Thyroid gland (tissue), 4 donors: ENCODE measurements around the gene TBC1D22A. TPM values are rescaled to one million over a fixed set of nuclear protein-coding genes. Genes with fewer than 3 reads are reported as not detected.
A peak's percentile ranks its signal among the peaks of the same experiment; 100 is the strongest.

Experiments used
- DNase-seq, 2 donors: peaks; one replicate each; pipeline ENCODE4 v3.0.0-alpha.2; 2019
- H3K27ac ChIP-seq, 3 donors: fragments of 200-600 bp; sonication (generic); 1 replicate in 2 of 3; 2 replicates in 1 of 3; pipeline ENCODE4 v1.5.1; 2016 to 2019; ENCODE audit warnings: mild to moderate bottlenecking in 1 of 3, moderate library complexity in 1 of 3
- H3K27me3 ChIP-seq: fragments of 200-600 bp; sonication (generic); one replicate; pipeline ENCODE4 v1.5.1; 2019
- H3K36me3 ChIP-seq, 2 donors: fragments of 200-600 bp; sonication (generic); one replicate each; pipeline ENCODE4 v1.5.1; 2016 to 2019
- H3K4me1 ChIP-seq, 2 donors: fragments of 200-600 bp; sonication (generic); one replicate each; pipeline ENCODE4 v1.5.1; 2017 to 2019
- H3K4me3 ChIP-seq, 3 donors: fragments of 200-600 bp; sonication (generic); replicated peaks in 1 of 3; 1 replicate in 2 of 3; 2 replicates in 1 of 3; pipeline ENCODE4 v1.5.1; 2016; ENCODE audit warnings: mild to moderate bottlenecking in 1 of 3
- H3K9me3 ChIP-seq: fragments of 200-600 bp; sonication (generic); one replicate; pipeline ENCODE4 v1.5.1; 2017
- POLR2A ChIP-seq, 2 donors: fragments of 450-650 bp; IDR thresholded peaks; one replicate each; pipeline ENCODE4 v1.6.1; 2017; ENCODE audit warnings: antibody characterized with exemption in 2 of 2, mild to moderate bottlenecking in 2 of 2, moderate library complexity in 1 of 2
- WGBS, 2 donors: methylation state at CpG; one replicate each; pipeline ENCODE4 v1.1.5; 2017; 5-methylcytosine and 5-hydroxymethylcytosine counted together
- intact Hi-C: fragments of 100-400 bp; cut with DNase I; formaldehyde crosslinking; loops from one replicate; pipeline ENCODE4 v1.15.1; 2023
- total RNA-seq, 4 donors: library from RNA; depleted of rRNA; stranded (reverse); fragments of >200 nt; gene quantifications; one replicate each; pipeline ENCODE4 v1.2.3, GENCODE V29; 2016
- TF ChIP-seq, protein P1 (sequence below), 6 experiments: fragments of 200-600 bp in 3 of 6; fragments of 450-650 bp in 3 of 6; sonication (generic) in 3 of 6; IDR thresholded peaks; one replicate each; pipeline ENCODE4 v1.5.1; 2016 to 2019; ENCODE audit warnings: antibody characterized with exemption in 6 of 6, mild to moderate bottlenecking in 2 of 6, inconsistent platforms in 1 of 6, moderate library complexity in 1 of 6

TBC1D22A gene
- total RNA-seq, 4 donors from 2014 or later, result 26.7 to 34.6 (median 33.2) TPM

DNA sequence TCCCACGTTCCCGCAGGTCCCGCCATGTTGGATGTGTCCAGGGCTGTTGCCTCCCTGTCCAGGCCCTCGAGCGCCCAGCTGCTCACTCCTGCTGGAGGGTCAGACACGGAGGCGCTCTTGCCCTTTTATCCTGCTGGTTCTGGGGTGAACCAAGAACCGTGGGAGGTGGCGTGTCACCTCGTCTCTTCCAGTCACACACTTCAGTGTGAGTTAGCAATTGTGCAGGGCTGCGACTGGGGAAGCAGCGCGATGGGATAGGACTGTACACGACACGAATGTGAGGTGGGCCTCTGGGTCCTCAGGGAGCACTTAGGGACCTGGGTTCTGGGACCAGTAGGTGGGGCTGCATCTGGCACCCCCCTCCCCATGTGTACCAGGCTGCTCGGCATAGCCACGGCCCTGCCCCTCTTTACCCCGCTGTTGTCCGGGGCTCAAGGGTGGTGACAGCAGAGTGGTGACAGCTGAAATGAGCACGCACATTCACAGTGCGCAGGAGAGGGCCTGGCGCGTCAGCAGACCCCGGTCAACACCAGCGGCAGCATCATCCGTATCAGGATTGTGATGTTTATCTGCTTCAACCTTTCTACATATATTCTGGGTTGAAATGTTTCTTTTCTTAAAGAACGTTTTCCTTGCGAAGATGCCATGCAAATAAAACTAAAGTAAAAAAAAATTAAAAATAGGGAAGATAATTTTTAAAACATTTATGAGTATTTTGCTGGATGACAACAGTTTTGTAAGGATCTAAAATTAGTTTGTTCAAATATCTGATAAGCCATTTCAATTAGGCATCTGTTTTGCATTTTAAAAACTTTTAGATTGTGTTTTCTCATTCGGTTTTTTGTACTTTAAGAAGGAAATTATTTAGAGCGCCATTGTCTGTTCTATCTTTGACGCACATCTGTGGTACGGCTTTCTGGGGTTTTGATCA lies 210.7 kb downstream of the TBC1D22A start:
- H3K4me1 ChIP-seq, result peaks cover 15 to 39% of the 10 kb centered on the region in 2 donors
- no peak for DNase-seq
- H3K27me3 ChIP-seq, result no peaks in the 10 kb centered on the region
- no peak for TF ChIP-seq POLR2A (IDR thresholded peaks at IDR 0.05)
- TF ChIP-seq, protein P1, sequence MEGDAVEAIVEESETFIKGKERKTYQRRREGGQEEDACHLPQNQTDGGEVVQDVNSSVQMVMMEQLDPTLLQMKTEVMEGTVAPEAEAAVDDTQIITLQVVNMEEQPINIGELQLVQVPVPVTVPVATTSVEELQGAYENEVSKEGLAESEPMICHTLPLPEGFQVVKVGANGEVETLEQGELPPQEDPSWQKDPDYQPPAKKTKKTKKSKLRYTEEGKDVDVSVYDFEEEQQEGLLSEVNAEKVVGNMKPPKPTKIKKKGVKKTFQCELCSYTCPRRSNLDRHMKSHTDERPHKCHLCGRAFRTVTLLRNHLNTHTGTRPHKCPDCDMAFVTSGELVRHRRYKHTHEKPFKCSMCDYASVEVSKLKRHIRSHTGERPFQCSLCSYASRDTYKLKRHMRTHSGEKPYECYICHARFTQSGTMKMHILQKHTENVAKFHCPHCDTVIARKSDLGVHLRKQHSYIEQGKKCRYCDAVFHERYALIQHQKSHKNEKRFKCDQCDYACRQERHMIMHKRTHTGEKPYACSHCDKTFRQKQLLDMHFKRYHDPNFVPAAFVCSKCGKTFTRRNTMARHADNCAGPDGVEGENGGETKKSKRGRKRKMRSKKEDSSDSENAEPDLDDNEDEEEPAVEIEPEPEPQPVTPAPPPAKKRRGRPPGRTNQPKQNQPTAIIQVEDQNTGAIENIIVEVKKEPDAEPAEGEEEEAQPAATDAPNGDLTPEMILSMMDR (IDR thresholded peaks at IDR 0.05), result no peak
- H3K27ac ChIP-seq, result peak overlapping the region in 1 of 3 donors; percentile 78
- no peak overlapping the region for H3K4me3 ChIP-seq
- intact Hi-C loops, result no loop called here
- H3K9me3 ChIP-seq, result no peaks in the 10 kb centered on the region
- H3K36me3 ChIP-seq, result no peaks in the 10 kb centered on the region
- 93 to 94% methylated on average over 29 to 32 of the region's 32 CpGs for WGBS, 2 donors

DNA sequence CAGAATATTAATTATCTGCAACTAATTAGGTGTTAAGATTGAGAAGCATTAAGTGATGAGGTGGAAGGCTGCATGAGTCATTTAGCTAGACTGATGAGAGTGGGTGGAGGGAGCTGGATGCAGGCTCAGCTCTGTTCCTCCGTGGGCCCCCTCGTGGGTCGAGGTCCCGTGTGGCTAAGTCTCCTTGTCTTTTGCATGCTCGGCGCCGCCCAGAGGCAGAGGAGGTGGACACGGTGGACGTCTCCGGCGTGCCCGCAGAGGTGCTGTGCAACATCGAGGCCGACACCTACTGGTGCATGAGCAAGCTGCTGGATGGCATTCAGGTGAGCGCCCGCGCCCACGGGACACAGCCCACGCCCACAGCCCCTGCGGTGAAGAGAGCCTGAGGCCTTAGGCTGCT lies 211.6 kb downstream of the TBC1D22A start:
- peaks cover 15 to 39% of the 10 kb centered on the region in 2 donors for H3K4me1 ChIP-seq
- no peak for DNase-seq
- intact Hi-C loops, result no loop called here
- H3K27me3 ChIP-seq, result no peaks in the 10 kb centered on the region
- no peak overlapping the region for H3K4me3 ChIP-seq
- H3K36me3 ChIP-seq, result no peaks in the 10 kb centered on the region
- no peak overlapping the region for H3K27ac ChIP-seq
- H3K9me3 ChIP-seq, result no peaks in the 10 kb centered on the region
- 83 to 89% methylated on average over 17 to 20 of the region's 20 CpGs for WGBS, 2 donors
- TF ChIP-seq, protein P1 (IDR thresholded peaks at IDR 0.05), result no peak
- no peak for TF ChIP-seq POLR2A (IDR thresholded peaks at IDR 0.05)

DNA sequence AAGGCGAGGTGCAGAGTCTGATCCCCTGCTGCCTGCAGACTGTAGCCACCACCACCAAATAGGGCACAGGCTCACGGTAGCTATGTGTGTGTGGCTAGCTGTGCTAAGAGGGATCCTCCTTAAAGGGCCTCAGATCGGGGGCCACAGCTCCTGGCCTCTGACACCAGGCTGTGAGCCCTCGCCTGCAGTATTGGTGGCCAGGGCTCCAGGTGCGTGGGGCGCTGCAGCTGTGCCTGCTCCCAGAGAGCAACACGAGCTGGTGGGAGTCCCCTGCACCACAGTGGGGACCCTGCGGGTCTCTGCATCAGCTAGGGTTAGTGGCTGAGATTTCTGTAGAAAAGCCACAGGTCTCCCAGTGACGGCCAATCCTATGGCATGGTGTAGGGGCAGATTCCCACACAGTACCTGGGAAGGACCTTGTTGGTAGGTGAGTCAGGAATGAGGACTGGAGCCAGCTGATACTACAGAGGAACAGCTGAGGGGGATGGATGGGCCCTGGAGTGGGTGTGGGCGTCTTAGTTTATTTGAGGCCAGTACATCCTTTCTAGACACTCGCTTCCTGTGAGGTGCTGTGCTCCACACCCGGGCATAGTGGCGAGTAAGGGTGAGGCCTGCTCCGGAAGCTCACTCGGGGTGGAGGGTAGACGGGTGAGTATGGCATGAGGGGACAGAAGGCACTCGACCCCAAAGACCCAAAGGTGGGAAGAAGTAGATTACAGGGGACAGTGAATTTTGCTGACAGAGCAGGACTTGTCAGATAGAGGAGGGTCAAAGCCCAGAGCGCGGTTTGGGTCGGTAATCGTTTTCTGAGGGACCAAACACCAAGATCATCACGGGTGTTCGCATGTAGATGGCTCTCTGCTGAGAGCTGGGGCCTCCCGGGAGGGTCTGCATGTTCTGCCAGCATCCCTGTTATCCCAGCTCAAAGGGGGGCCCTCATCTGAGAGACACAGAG lies 212.5 kb downstream of the TBC1D22A start:
- intact Hi-C loops, result no loop called here
- DNase-seq, result no peak
- WGBS, 2 donors, result 94 to 95% methylated on average over 22 of the region's 24 CpGs
- TF ChIP-seq, protein P1 (IDR thresholded peaks at IDR 0.05), result no peak
- no peak for TF ChIP-seq POLR2A (IDR thresholded peaks at IDR 0.05)
- Histone ChIP-seq H3K27me3 (no peaks in the 10 kb centered on the region), H3K36me3 (no peaks in the 10 kb centered on the region), H3K9me3 (no peaks in the 10 kb centered on the region), H3K27ac (no peak overlapping the region), H3K4me3 (no peak overlapping the region), H3K4me1 (peaks cover 15 to 39% of the 10 kb centered on the region in 2 donors)

DNA sequence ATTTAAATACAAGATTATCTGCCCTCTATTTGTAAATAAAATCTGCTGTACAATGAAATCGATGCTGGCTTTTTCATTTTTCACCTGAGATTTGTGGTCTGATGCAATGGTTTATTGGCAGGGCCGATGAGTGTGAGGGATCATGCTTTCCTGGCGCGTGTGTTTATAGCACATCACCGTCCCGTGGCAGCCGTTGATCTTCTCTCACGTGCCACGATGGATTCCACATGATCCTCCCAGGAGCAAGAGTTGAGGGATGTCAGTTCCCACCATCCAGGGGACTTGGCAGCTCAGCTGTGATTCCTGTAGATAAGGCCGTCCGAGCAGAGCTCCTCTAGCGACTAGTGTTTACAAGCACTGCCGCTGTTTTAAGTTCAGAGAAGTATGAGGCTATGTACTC lies 213.7 kb downstream of the TBC1D22A start:
- Histone ChIP-seq H3K9me3 (no peaks in the 10 kb centered on the region), H3K4me1 (peaks cover 15 to 28% of the 10 kb centered on the region in 2 donors), H3K27me3 (no peaks in the 10 kb centered on the region), H3K36me3 (no peaks in the 10 kb centered on the region), H3K27ac (no peak overlapping the region), H3K4me3 (no peak overlapping the region)
- intact Hi-C loops, result no loop called here
- 70 to 75% methylated on average over 13 of the region's 13 CpGs for WGBS, 2 donors
- DNase-seq, result peak in 1 of 2 donors; percentile 24
- TF ChIP-seq, protein P1 (IDR thresholded peaks at IDR 0.05), result no peak
- TF ChIP-seq POLR2A (IDR thresholded peaks at IDR 0.05), result no peak
